HCT116 (cell line): ENCODE data around the gene RASGRP2. TPM values are rescaled to one million over a fixed set of nuclear protein-coding genes. Genes with fewer than 3 reads are reported as not detected.

Experiments
- ATAC-seq: fragments of 200-7000 bp; cut with Tn5 transposase; 2 replicates; pipeline ENCODE4 v1.9.1; 2020; ENCODE audit warnings: mild to moderate bottlenecking, moderate library complexity
- BruUV-seq: library from RNA; stranded (reverse); fragments of 400-500 nt; replicated peaks from 2 replicates; lab custom pipeline; 2021; lab: Mats Ljungman, UMichigan
- CTCF ChIA-PET: fragments of 300-600 bp; sonication (Branson Sonifier 250); formaldehyde crosslinking; loops from one replicate; lab custom pipeline; 2021; ENCODE audit warnings: antibody characterized with exemption; lab: Charles Lee
- POLR2A ChIA-PET: fragments of 300-600, 350-600 bp; sonication (Branson Sonifier 250); formaldehyde crosslinking; loops from one replicate; lab custom pipeline; 2021; ENCODE audit warnings: antibody characterized with exemption; lab: Charles Lee
- RAD21 ChIA-PET, 2 experiments: fragments of 300-600 bp; sonication (Branson Sonifier 250); formaldehyde crosslinking; loops; one replicate each; lab custom pipeline; 2023; ENCODE audit warnings: low total read pairs in 2 of 2; ENCODE audit not compliant: uncharacterized antibody in 2 of 2, unreplicated experiment in 2 of 2, low non-redundant PET in 1 of 2; lab: Charles Lee
- DNase-seq: peaks from one replicate; pipeline ENCODE4 v3.0.0-alpha.2; 2010; ENCODE audit warnings: low read depth, low spot score
- H2AFZ ChIP-seq: fragments of 200-600 bp; shearing (Covaris generic), sonication (generic); 2 replicates; pipeline ENCODE4 v1.6.1; 2017; ENCODE audit warnings: low read depth, mixed run types, mixed read lengths, antibody characterized with exemption, low read length; ENCODE audit not compliant: poor library complexity, severe bottlenecking
- H3K27ac ChIP-seq: 2 replicates; pipeline ENCODE4 v1.5.1; 2012; ENCODE audit warnings: low read depth, low read length
- H3K27me3 ChIP-seq: fragments of 200-600 bp; sonication (generic); 2 replicates; pipeline ENCODE4 v1.6.1; 2016; ENCODE audit warnings: mixed run types, low read length, mixed read lengths; ENCODE audit not compliant: insufficient read depth
- H3K36me3 ChIP-seq, 2 experiments: fragments of 200-500 bp in 1 of 2; fragments of 200-600 bp in 1 of 2; sonication (Bioruptor generic) in 1 of 2; sonication (generic) in 1 of 2; 2 replicates each; pipeline versions ENCODE4 v1.5.1 to v1.6.1; 2014 to 2016; ENCODE audit warnings: low read length in 2 of 2, inconsistent platforms in 1 of 2, mixed read lengths in 1 of 2, mixed run types in 1 of 2; ENCODE audit not compliant: insufficient read depth in 2 of 2, control insufficient read depth in 1 of 2
- H3K4me1 ChIP-seq, 2 experiments: fragments of 200-600 bp in 1 of 2; sonication (generic) in 1 of 2; 2 replicates each; pipeline versions ENCODE4 v1.5.1 to v1.6.1; 2012 to 2017; ENCODE audit warnings: low read length in 2 of 2, inconsistent platforms in 1 of 2, mild to moderate bottlenecking in 1 of 2, mixed read lengths in 1 of 2, mixed run types in 1 of 2, moderate library complexity in 1 of 2; ENCODE audit not compliant: insufficient read depth in 2 of 2, control insufficient read depth in 1 of 2
- H3K4me2 ChIP-seq: fragments of 200-600 bp; sonication (generic); 2 replicates; pipeline ENCODE4 v1.6.1; 2017; ENCODE audit warnings: mixed run types, low read length, mixed read lengths
- H3K4me3 ChIP-seq, 2 experiments: fragments of 200-600 bp in 1 of 2; sonication (generic) in 1 of 2; replicated peaks in 1 of 2; 2 replicates each; pipeline ENCODE4 v1.5.1; 2011 to 2016; ENCODE audit warnings: low read length in 2 of 2, control low read depth in 1 of 2, low read depth in 1 of 2, mild to moderate bottlenecking in 1 of 2, mixed read lengths in 1 of 2, mixed run types in 1 of 2
- H3K79me2 ChIP-seq: fragments of 200-600 bp; sonication (generic); 2 replicates; pipeline ENCODE4 v1.6.1; 2017; ENCODE audit warnings: mild to moderate bottlenecking, mixed run types, low read length, moderate library complexity, mixed read lengths; ENCODE audit not compliant: insufficient read depth
- H3K9ac ChIP-seq: fragments of 200-600 bp; sonication (generic); 2 replicates; pipeline ENCODE4 v1.6.1; 2016; ENCODE audit warnings: low read length, mixed read lengths
- H3K9me2 ChIP-seq: fragments of 200-600 bp; sonication (generic), shearing (Covaris generic); 2 replicates; pipeline ENCODE4 v1.6.1; 2017; ENCODE audit warnings: mixed run types, mild to moderate bottlenecking, moderate library complexity; ENCODE audit not compliant: insufficient read depth
- H3K9me3 ChIP-seq, 2 experiments: fragments of 200-500 bp in 1 of 2; fragments of 200-600 bp in 1 of 2; sonication (Bioruptor generic) in 1 of 2; sonication (generic) in 1 of 2; 2 replicates each; pipeline ENCODE4 v1.6.1; 2014 to 2017; ENCODE audit warnings: low read length in 2 of 2, mixed read lengths in 2 of 2, inconsistent platforms in 1 of 2, low read depth in 1 of 2, mild to moderate bottlenecking in 1 of 2, mixed run types in 1 of 2, moderate library complexity in 1 of 2; ENCODE audit not compliant: control insufficient read depth in 1 of 2, insufficient read depth in 1 of 2
- H4K20me1 ChIP-seq: fragments of 200-600 bp; sonication (generic), shearing (Covaris generic); 2 replicates; pipeline ENCODE4 v1.6.1; 2017; ENCODE audit warnings: mixed run types, mild to moderate bottlenecking, moderate library complexity; ENCODE audit not compliant: insufficient read depth
- CEBPB ChIP-seq: IDR thresholded peaks from 2 replicates; pipeline ENCODE4 v1.6.1; 2012; ENCODE audit warnings: low read depth
- EGR1 ChIP-seq: IDR thresholded peaks from 2 replicates; pipeline ENCODE4 v1.6.1; 2012; ENCODE audit warnings: low read depth
- ELF1 ChIP-seq: IDR thresholded peaks from 2 replicates; pipeline ENCODE4 v1.6.1; 2012; ENCODE audit warnings: low read depth, borderline replicate concordance
- EZH2 ChIP-seq: fragments of 200-600 bp; sonication (generic); IDR thresholded peaks from 2 replicates; pipeline ENCODE4 v1.6.1; 2017; ENCODE audit warnings: antibody characterized with exemption, mixed run types
- EZH2phosphoT487 ChIP-seq: fragments of 200-600 bp; IDR thresholded peaks from 2 replicates; pipeline ENCODE4 v1.6.1; 2018; ENCODE audit warnings: antibody characterized with exemption, borderline replicate concordance
- JUND ChIP-seq: IDR thresholded peaks from 2 replicates; pipeline ENCODE4 v1.6.1; 2012
- POLR2A ChIP-seq: IDR thresholded peaks from 2 replicates; pipeline ENCODE4 v1.7.0; 2011; ENCODE audit warnings: borderline replicate concordance; ENCODE audit not compliant: insufficient read depth, insufficient read length; ENCODE audit errors: extremely low read depth
- POLR2AphosphoS5 ChIP-seq: IDR thresholded peaks from 2 replicates; pipeline ENCODE4 v1.6.1; 2011; ENCODE audit warnings: mild to moderate bottlenecking, low read depth, low read length, moderate library complexity
- RAD21 ChIP-seq: IDR thresholded peaks from 2 replicates; pipeline ENCODE4 v1.6.1; 2012; ENCODE audit warnings: low read depth, mild to moderate bottlenecking
- REST ChIP-seq: IDR thresholded peaks from 2 replicates; pipeline ENCODE4 v1.6.1; 2012; ENCODE audit warnings: low read depth
- SIN3A ChIP-seq: IDR thresholded peaks from 2 replicates; pipeline ENCODE4 v1.6.1; 2012; ENCODE audit warnings: low read depth
- SP1 ChIP-seq: IDR thresholded peaks from 2 replicates; pipeline ENCODE4 v1.6.1; 2012; ENCODE audit warnings: low read depth
- SRF ChIP-seq: IDR thresholded peaks from 2 replicates; pipeline ENCODE4 v1.6.1; 2012; ENCODE audit warnings: low read depth
- TCF7L2 ChIP-seq: IDR thresholded peaks from 2 replicates; pipeline ENCODE4 v1.7.0; 2011; ENCODE audit warnings: borderline replicate concordance, inconsistent platforms; ENCODE audit not compliant: insufficient read depth, insufficient read length; ENCODE audit errors: extremely low read depth
- YY1 ChIP-seq: IDR thresholded peaks from 2 replicates; pipeline ENCODE4 v1.6.1; 2011; ENCODE audit warnings: low read length, low read depth, moderate library complexity, mild to moderate bottlenecking; ENCODE audit not compliant: insufficient replicate concordance; ENCODE audit errors: extremely low read depth
- ZFX ChIP-seq: fragments of 450-650 bp; IDR thresholded peaks from 2 replicates; pipeline ENCODE4 v1.6.1; 2017
- ZNF274 ChIP-seq: fragments of 200-500 bp; sonication (Bioruptor generic); IDR thresholded peaks from 2 replicates; pipeline ENCODE4 v1.6.1; 2014; ENCODE audit warnings: mild to moderate bottlenecking, low read depth, low read length, inconsistent platforms
- intact Hi-C: fragments of 100-400 bp; cut with micrococcal nuclease; formaldehyde crosslinking; loops from 2 replicates; pipeline ENCODE4 v1.10.0; 2022
- total RNA-seq: library from RNA; stranded (reverse); gene quantifications from one replicate; pipeline ENCODE4 v1.2.1, GENCODE V29; 2021; ENCODE audit not compliant: unreplicated experiment
- TF ChIP-seq, protein P1 (sequence below), 3 experiments: fragments of 200-600 bp in 1 of 3; sonication (generic) in 1 of 3; IDR thresholded peaks in 2 of 3; conservative IDR thresholded peaks in 1 of 3; 2 replicates each; pipeline ENCODE4 v1.5.1; 2012 to 2017; ENCODE audit warnings: low read depth in 2 of 3, low read length in 2 of 3, antibody characterized with exemption in 1 of 3, borderline replicate concordance in 1 of 3, control low read depth in 1 of 3, mild to moderate bottlenecking in 1 of 3, mixed read lengths in 1 of 3, mixed run types in 1 of 3, moderate library complexity in 1 of 3; ENCODE audit not compliant: insufficient read depth in 1 of 3
- TF ChIP-seq, protein P2 (sequence below): IDR thresholded peaks from 2 replicates; pipeline ENCODE4 v1.6.1; 2012

The RASGRP2 gene
- total RNA-seq, 1 experiment from 2014 or later: 12.8 TPM

GRCh38 chr11:64720640-64721358 lies 23.1 kb downstream of the RASGRP2 start:
- Histone ChIP-seq H3K4me1 (peaks cover 0 to 10% of the 10 kb centered on the region in 2 experiments; a peak in 1 of 4 replicates), H3K36me3 (no peaks in the 10 kb centered on the region), H2AFZ (no peak overlapping the region), H3K9ac (no peak overlapping the region), H3K4me3 (no peak overlapping the region), H3K9me3 (no peaks in the 10 kb centered on the region), H3K4me2 (no peak overlapping the region), H3K27me3 (0 out of 2 replicates have a peak, but pooled peaks cover 6% of the 10 kb centered on the region), H4K20me1 (no peaks in the 10 kb centered on the region), H3K27ac (no peak overlapping the region), H3K9me2 (no peaks in the 10 kb centered on the region), H3K79me2 (no peaks in the 10 kb centered on the region)
- DNase-seq (no peak), ATAC-seq (no peak)
- POLR2A ChIA-PET: no interaction called here
- RAD21 ChIA-PET: no interaction called here
- BruUV-seq: no TSS peak
- intact Hi-C loops: loop anchor here (5.0 kb wide), 2 partner anchors 168 to 363 kb away; partner anchors contain the start of gene RPS6KA4
- CTCF ChIA-PET: no interaction called here
- TF ChIP-seq ZFX (no peak), TCF7L2 (no peak), RAD21 (no peak), EZH2phosphoT487 (no peak), EGR1 (no peak), CEBPB (no peak), POLR2A (no peak), YY1 (no peak), ELF1 (no peak), EZH2 (no peak), REST (no peak), SIN3A (no peak), SRF (no peak), SP1 (no peak), POLR2AphosphoS5 (no peak), JUND (no peak), ZNF274 (no peak)
- TF ChIP-seq, protein P1, sequence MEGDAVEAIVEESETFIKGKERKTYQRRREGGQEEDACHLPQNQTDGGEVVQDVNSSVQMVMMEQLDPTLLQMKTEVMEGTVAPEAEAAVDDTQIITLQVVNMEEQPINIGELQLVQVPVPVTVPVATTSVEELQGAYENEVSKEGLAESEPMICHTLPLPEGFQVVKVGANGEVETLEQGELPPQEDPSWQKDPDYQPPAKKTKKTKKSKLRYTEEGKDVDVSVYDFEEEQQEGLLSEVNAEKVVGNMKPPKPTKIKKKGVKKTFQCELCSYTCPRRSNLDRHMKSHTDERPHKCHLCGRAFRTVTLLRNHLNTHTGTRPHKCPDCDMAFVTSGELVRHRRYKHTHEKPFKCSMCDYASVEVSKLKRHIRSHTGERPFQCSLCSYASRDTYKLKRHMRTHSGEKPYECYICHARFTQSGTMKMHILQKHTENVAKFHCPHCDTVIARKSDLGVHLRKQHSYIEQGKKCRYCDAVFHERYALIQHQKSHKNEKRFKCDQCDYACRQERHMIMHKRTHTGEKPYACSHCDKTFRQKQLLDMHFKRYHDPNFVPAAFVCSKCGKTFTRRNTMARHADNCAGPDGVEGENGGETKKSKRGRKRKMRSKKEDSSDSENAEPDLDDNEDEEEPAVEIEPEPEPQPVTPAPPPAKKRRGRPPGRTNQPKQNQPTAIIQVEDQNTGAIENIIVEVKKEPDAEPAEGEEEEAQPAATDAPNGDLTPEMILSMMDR (IDR thresholded peaks at IDR 0.05 in 2 of 3, conservative IDR thresholded peaks at IDR 0.05 in 1 of 3; ENCODE audit: borderline replicate concordance in 1 of 3, insufficient read depth in 1 of 3, low read depth in 2 of 3, low read length in 2 of 3): no peak
- TF ChIP-seq, protein P2, sequence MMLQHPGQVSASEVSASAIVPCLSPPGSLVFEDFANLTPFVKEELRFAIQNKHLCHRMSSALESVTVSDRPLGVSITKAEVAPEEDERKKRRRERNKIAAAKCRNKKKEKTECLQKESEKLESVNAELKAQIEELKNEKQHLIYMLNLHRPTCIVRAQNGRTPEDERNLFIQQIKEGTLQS: no peak
